Cerebellar nuclear complex (tissue), 1 donor: ENCODE measurements around the gene MRPL43.
A peak's percentile ranks its signal among the peaks of the same experiment; 100 is the strongest.

Experiments used
- DNase-seq, 2 experiments: peaks; one replicate each; lab custom pipeline; 2025; lab: John Stamatoyannopoulos, UW

The MRPL43 gene

GRCh38 chr10:101002456-101002855 lies 15.2 kb upstream of the MRPL43 start:
- DNase-seq = no peak

DNA sequence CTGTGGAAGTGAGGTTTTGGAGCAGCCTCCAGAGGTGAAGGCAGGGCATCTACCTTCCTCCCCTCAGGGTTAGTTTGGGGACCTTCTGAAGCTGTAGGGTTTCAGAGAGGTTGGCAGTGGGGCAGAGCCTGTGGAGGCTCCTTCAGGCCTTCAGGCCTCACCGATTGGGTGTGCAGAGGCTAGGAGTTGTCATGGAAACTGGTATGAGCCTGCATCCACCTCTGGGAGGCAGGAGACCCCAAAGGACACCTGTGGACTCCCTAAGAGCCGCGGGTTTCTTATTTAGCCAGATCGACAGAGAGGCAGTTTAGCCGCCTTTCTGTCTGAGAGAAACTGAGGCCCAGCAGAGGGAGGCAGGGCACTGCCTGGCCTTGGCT lies 14.3 kb upstream of the MRPL43 start:
- no peak for DNase-seq

DNA sequence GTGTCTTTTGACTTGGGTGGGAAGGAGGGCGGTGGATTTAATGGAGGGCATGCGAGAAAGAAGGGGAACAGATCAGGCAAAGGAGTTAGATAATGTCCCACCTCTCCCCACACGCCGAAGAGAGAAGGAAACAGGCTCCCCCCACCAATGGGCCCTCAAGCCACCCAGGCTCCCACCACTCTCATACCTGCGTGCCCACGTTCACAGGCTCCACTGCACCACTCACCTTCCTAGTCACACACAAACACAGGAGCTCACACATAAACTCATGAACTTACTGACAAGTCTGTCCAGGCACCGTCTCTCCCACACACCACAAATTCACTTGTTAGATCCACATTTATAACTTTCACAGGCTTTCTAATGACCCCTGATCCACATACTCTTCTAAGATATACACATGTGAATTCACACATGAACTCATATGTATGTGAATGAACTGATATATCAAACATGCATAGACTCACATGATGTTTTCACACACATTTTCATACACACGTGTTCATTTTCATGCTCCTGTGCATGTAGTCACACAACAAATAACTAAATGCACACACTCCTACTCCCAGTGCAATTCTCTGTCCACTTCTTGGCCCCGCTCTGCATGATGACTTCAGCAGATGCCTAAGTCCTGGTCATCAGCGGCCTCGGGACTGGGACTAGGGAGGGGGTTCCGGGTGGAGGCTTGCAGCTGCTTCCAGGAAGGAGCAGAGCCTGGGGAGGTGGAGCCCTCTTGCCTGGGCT lies 13.8 kb upstream of the MRPL43 start:
- DNase-seq = no peak

- no peak for DNase-seq
Observed at GRCh38 chr10:101000127-101000914, 13.0 kb upstream of the MRPL43 start.

- DNase-seq = no peak
Observed at GRCh38 chr10:100999742-101000126, 12.4 kb upstream of the MRPL43 start, which contains the start of gene LZTS2. Gene LZTS2 (plus strand): TSS chr10:100999808. CDS start chr10:101002539, 2,731 bp downstream.

GRCh38 chr10:100998991-100999741 lies 11.9 kb upstream of the MRPL43 start:
- DNase-seq = peak in 1 of 2 experiments; percentile 34

GRCh38 chr10:100998183-100998990 lies 11.1 kb upstream of the MRPL43 start:
- peak; percentile 63 to 64 for DNase-seq

- DNase-seq = peak in 1 of 2 experiments; percentile 25
Observed at GRCh38 chr10:100997360-100998182, 10.3 kb upstream of the MRPL43 start.

GRCh38 chr10:100996678-100997359 lies 9.5 kb upstream of the MRPL43 start:
- no peak for DNase-seq

GRCh38 chr10:100995181-100995580 lies 7.9 kb upstream of the MRPL43 start:
- no peak for DNase-seq

DNA sequence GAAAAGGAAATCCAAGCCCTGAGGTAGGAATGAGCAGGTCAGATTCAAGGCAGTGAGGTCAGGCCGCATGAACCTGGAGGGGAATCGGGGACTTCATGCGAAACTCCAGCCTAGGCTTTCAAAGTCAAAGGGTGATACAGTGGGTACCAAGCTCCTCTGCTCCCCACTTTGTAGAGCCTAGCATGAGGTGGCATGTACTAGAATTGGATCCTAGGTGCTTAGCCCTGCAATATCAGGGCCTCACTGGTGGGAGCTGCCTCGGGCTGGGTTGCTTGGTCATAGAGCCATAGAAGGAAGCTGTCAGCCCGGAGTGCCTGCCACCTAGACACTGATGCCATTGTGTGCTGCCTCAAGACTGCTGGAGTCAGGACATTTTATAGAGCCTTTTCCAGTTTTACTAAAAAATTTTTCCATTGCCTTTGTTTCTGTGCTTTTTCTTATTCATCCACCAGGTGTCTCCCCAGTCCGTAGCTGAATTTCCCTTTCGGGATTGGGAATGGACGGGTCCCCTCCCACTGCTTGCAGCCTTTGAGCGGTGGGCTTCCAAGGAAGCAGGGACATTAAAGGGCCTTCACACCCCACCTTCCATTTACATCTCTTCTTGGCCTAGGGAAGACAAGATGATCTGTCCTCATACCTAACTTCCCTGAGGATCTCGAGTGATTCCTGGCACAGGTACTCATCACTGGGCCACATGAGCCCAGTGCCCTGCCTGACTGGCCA lies 6.8 kb upstream of the MRPL43 start:
- DNase-seq = no peak

- no peak for DNase-seq
Observed at GRCh38 chr10:100989088-100989487, 1.8 kb upstream of the MRPL43 start.

DNA sequence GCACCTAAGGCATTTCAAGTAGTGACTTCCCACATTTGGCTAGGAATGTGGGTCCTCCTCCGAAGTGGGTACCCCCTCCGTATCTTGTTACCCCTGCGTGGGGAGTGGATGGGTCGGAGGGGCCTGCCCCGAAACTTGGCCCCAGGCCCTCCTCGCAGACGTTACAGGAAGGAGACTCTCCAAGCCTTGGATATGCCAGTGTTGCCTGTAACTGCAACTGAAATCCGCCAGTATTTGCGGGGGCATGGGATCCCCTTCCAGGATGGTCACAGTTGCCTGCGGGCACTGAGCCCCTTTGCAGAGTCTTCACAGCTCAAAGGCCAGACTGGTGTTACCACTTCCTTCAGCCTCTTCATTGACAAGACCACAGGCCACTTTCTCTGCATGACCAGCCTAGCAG lies 869 bp upstream of the MRPL43 start:
- DNase-seq = no peak

GRCh38 chr10:100987685-100988049 lies 370 bp upstream of the MRPL43 start:
- no peak for DNase-seq

DNA sequence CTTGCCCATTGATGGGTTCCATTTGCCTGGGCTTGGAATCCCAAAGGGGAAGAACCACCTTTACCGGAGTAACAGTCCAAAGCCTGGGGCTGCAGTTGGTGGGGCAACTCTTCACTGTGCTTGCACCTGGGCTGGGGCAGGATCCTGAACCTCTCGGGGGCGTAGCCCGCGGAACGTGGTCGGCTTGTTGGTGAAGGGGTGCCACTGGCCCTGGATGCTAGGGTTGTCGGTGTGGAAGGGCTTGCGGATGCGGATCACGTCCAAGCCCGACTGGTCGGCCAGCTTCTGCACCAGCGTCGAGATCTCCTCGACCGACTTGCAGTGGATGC lies 710 bp downstream of the MRPL43 start:
- no peak for DNase-seq

GRCh38 chr10:100985336-100985735 lies 2.0 kb downstream of the MRPL43 start:
- no peak for DNase-seq

- no peak for DNase-seq
Observed at GRCh38 chr10:100984672-100985177, 2.6 kb downstream of the MRPL43 start.

GRCh38 chr10:100983868-100984671 lies 3.2 kb downstream of the MRPL43 start:
- DNase-seq = no peak
